Left kidney (tissue), 2 donors: ENCODE data around the gene SFMBT2. TPM values are rescaled to one million over a fixed set of nuclear protein-coding genes. Genes with fewer than 3 reads are reported as not detected.
"Not testable (repeated sequence)": the region's sequence is repeated elsewhere in the genome, so short reads cannot be mapped to it uniquely, and the experiment has no call there.

Experiments used
- DNase-seq: peaks from one replicate; pipeline ENCODE4 v3.0.0-alpha.2; 2013
- polyA plus RNA-seq: library from polyadenylated mRNA; unstranded; fragments of 120-200 nt; gene quantifications from one replicate; pipeline ENCODE4 v1.2.1, GENCODE V29; 2013; ENCODE audit not compliant: insufficient read length

The SFMBT2 gene
- polyA plus RNA-seq, 1 donor, result 9.3 TPM

DNA sequence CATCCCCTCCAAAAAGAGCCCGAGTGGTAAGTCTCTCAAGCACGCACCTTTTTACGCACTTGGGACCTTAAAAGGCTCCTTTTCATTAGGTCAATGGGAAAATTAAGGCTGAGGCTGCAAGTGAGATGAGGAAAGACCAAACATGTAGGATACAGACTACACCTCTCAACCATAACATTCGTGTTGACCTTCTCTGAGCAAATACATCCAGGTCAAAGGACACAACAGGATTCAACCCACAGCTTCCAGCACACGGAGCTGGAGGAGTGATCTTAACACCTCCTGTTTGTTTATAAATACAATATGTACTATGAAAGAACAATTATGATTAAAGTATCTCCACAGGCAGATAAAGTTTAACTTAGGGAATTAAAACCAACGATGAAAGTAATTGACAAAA, 9.7 kb downstream of the SFMBT2 start:
- DNase-seq, result no peak

DNA sequence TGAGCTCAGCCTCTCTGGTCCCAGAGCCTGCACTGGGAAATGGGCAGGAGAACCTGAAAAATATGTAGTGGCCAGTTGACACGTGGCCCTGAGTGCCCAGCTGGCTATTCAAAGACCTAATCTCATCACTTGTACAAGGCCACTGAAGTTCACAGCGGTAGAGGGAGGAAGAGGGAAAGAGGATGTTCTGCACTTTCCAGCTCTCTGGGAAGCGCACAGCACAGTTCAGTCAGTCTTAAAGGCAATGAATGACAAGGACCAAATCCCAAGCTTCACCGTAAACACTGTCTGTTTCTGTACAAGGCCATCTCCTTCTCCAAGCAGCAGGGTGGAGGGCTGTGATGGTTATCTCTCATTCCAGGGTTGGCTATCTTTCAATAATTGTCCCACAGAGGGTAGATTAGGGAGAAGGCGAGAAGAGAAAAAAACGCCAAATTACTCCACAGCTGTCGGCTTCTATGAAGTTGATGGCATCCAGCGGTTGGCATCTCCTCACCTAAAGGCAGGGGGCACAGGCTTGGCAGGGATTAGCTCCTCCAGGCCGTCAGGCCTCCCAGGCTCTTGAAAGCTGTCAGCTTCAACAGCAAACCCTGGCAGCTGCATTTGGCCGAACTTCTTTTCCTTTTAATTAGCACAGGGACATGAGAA, 10.6 kb downstream of the SFMBT2 start:
- no peak for DNase-seq

DNA sequence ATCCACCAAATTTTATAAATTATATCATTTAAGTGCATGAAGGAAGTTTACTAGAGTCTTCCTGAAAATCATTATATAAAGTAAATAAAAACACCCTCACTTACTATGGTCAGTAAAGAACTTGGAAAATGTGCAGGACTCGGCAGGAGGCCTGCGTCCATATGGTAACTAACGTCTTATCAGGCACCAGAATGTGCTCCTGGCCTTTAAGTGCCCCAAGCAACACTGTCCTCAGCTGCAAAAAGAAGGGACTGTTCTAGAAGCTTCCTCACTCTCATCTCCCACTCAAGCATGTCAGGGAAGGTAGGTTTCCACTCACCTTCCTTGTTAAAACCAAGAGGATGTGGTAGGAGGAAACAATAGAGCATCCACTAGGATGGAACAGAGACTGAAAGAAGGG, 11.3 kb downstream of the SFMBT2 start:
- DNase-seq, result no peak

DNA sequence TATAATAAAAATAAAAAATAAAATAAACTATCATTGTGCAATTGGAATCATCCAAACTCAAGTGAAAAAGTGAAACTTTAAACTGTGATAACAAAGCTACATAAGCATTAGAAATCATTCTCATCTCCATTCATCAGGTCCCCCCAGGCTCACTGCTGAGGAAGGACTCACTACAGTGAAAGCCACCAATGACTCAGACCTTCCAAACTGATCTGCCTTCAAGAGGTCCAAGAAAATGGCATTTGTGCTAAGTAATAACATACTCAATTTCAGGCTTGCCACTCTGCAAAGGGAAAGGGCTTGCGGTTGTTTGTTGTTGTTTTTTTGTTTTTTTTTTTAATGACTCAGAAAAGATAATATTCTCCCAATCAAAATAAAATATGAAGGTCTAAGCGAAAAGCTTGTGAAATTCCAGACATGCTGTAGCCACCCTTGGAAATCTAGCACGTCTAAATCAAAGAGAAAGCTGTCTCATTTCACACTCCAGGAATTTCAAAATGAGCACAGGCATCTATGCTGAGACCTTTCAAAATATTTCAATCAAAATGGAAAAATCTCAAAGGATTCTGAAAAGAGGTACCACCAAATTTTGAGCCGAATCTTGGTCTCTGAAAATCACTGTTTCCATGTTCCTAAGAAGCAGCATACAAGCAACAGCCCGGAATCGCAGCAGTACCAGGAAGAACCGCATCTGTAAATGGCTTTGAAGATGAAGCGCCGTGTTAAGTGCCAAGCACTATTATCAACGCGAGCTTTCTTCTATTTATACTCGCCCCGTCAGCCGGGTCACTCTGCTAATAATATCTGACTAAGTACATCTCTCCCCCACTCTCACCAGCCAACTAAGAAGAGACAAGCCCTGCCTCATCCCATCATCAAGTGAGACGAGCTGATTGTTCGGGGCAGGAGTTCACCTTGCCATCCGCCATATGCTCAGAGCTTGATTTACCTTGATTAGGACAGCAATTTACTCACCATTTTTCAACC, 13.5 kb downstream of the SFMBT2 start:
- DNase-seq, result no peak

DNA sequence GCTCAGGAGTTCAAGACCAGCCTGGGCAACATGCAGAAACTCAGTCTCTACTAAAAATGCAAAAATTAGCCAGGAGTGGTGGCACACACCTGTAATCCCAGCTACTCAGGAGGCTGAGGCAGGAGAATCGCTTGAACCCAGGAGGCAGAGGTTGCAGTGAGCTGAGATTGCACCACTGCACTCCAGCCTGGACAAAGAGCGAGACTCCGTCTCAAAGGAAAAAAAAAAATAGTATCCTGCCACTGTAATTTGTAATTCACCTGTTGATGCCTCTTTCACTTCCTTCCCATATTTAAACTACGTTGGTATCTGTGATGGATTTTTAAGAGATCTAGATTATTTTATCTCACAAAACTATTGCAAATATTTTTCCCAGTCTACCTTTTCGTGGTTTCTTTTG, 18.5 kb downstream of the SFMBT2 start:
- DNase-seq, result not testable (repeated sequence)

DNA sequence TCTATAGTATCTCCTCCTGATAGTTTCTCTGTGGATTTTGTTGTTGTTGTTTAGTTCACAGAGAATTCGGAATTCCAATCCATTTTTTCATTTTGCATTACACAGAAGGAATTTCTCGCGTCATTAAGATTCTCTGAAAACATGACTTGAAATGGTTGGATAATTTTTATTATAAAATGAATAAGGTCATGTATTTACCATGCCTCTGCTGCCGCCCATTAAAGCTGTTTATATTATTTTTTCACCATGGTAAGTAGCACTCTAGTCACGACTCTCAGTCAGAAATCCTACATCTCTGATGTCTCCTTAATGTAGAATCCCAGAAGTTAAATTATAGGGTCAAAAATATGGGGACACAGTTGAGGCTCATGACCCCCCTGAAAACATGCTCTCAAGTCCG, 19.1 kb downstream of the SFMBT2 start:
- DNase-seq, result no peak

DNA sequence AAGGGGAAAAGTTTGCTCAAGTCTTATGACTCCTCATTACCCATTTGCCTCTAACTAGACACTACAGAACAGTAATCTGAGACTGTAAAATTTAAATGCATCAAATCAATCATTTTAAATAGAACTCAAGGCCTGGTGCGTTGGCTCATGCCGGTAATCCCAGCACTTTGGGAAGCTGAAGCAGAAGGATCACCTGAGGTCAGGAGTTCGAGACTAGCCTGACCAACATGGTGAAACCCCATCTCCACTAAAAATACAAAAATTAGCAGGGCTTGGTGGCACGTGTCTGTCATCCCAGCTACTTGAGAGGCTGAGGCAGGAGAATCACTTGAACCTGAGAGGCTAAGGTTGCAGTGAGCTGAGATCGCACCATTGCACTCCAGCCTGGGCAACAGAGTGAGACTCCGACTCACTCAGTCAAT, 20.1 kb downstream of the SFMBT2 start:
- DNase-seq, result not testable (repeated sequence)

DNA sequence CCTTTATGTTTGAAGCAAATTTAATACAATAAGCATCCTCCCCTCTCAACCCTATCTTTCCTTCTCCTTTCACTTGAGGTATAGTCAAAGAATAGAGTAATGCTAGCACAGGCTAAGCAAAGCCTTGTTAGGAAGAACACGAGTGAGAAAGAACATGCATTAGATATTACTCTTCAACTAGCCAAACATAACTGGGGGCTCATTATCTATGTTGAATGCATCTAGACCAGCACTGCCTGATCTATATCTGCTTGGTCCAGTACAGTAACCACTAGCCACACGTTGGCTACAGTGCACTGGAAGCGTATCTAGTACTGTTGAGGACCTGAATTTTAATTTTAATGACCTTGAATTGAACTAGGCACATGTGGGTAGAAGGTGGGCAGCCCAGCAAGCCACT, 21.0 kb downstream of the SFMBT2 start:
- no peak for DNase-seq

DNA sequence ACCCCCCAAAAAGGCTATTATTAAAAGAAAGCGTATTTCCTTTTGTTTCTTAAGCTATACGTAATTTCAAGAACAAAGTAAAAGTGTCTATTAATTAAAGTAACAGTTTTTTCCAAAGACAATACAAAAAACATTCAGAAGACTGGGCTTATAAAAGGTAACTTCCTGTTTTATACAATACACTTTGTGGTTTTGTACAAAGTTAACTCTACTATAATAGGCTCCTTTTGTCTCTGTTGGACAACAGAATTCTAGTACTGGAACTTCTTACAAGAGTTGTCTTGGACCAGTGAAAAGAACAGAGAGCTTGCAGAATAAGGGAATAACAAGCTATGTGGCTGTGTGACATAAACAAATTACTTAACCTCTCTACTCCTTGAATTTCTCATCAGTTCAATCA, 21.5 kb downstream of the SFMBT2 start:
- no peak for DNase-seq

DNA sequence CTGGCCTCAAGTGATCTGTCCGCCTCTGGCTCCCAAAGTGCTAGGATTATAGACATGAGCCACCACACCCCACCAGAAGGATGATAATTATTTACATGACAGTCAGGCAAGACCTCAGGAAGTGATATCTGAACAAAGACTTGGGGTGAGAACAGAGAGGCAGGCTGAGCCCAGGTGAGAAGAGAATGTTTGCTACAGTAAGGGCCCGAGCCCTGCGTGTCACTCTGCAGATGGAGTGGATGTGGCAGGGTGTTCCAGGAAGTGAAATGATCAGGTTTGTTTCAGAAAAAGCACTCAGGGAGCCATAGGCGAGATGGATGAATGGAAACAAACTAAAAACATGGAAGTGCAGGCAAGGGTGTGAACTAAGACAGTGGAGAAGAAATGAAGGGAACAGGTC, 22.2 kb downstream of the SFMBT2 start:
- no peak for DNase-seq

DNA sequence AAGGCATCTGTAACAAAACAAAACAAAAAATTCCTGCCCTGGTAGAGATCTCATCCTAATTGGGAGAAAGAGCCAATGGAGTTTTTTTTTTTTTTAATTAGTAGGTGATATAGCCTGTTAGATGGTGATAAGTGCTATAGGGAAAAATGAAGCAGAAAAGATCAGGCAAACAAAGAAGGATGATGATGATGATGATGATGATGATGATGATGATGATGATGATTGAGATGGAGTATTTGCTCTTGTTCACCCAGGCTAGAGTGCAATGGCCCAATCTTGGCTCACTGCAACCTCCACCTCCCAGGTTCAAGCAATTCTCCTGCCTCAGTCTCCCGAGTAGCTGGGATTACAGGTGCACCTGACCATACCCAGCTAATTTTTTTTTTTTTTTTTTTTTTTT, 22.7 kb downstream of the SFMBT2 start:
- DNase-seq, result not testable (repeated sequence)

DNA sequence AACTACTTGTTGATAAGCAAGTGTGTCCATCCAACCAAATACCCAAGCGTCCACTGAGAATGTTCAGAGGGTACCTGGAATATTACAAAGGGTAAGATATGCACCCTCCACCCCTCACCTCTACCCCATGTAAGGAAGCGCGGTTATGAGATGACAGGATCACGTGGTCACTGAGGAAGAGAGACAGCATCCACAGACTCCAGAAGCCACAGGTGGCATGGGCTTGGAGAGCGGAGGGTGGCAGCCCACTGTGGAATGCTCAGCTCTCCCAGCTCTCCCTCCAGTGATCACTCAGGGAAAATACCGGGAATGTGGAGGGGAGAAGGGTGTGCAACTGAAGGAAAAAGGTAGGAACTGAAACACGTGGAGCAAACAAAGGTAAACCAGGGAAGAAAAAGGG, 25.7 kb downstream of the SFMBT2 start:
- no peak for DNase-seq

DNA sequence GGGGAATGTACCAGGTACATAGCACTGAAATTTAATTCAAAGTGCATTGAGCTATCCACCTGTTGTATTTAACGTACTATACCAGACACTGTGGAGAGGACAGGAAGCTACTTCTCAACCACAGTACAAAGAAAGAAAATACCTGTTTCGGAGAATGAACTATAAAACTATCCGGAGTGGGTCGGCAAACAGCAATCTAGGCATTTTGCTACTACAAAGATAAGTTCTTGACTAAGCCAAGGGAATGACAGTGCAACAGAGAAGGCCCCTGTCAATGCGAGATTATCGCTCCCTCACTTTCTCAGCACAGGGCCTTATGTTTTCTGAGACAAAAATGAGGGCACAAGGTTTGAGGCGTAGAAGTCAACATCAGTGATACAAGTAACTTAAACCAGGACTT, 27.4 kb downstream of the SFMBT2 start:
- no peak for DNase-seq

DNA sequence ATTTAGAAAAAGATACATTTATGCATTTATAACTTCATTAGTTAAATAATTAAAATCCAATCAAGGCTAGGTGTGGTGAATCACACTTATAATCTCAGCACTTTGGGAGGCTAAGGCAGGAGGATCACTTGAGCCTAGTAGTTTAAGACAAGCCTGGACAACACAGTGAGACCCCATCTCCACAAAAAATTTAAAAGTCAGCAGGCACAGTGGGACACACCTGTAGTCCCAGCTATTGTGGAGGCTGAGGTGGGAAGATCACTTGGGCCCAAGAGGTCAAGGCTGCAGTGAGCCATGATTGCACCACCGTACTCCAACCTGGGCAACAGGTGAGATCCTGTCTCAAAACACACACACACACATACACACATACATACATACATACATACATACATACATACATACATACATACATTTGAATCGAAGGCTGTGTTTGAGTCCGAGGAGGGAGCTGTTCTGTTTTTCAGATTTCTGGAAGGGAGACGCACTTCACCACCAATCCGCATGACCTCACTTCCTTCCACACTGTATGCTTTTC, 30.1 kb downstream of the SFMBT2 start:
- DNase-seq, result no peak

DNA sequence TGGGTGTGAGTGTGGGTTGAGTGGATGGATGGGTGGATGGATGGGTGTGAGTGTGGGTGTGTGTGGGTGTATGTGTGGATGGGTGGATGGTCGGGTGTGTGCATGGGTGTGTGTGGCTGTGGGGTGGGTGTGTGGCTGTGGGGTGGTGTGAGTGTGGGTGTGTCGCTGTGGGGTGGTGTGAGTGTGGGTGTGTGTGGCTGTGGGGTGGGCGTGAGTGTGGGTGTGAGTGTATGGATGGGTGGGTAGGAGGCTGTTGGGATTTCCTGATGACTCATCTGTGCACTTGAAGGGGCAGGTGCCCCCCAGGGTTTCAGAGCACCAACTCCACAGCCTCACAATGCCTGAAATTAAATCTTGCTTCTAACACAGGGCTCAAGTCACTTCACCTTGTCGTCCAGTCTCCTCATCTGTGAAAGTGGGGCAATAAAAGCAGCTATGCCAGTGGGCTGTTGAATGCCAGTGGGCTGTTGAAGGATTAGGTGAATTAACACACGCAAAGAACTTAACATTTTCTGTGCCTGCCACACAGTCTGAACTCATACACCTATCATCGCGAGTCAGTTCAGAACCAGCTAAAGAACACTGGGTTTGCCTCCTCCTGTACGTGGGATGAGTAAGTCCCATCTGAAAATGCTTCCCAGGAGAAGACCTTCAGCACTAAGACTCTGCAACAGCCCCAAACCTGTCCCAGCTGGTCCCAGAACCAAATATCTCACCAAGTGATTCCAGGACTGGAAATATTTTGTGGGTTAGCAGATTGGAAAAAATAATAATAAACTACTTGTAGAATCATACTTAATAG, 32.0 kb downstream of the SFMBT2 start:
- DNase-seq, result no peak

DNA sequence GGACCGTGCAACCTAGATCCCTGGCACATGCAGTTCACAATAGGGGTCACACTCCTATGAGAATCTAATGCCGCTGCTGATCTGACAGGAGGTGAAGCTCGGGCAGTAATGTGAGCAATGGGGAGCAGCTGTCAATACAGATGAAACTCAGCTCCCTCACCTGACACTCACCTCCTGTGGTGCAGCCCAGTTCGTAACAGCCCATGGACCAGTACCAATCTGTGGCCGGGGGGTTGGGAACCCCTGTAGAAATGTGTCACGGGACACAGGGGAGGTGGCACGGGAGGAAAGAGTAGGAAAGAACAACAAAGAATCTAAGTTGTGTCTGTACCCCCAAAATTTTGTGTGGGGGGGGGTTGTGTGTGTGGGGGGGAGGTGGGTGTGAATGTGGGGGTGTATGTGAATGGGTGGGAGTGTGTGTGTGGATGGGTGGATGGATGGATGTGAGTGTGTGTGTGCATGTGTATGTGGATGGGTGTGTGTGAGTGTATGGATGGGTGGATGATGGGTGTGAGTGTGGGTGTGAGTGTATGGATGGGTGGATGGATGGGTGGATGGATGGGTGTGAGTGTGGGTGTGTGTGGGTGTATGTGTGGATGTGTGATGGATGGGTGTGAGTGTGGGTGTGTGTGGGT, 33.1 kb downstream of the SFMBT2 start:
- no peak for DNase-seq

DNA sequence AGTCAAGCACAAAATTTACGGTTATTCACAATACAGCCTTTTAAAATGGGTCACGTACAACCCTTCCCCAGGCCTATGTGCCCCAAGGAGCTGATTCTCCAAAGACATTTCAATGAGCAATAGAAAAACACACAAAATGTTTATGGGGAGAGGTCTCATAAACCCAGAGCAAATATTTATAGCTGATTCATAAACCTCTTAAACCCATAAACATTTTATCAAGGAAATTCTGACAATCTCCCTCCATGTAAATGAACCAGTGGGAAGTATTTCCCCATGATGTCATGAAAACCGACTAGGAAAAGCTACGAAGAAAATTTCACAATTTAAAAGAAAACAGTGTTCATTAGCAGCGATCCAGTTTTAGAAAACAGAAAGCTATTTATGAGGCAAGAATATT, 36.0 kb downstream of the SFMBT2 start:
- DNase-seq, result no peak

DNA sequence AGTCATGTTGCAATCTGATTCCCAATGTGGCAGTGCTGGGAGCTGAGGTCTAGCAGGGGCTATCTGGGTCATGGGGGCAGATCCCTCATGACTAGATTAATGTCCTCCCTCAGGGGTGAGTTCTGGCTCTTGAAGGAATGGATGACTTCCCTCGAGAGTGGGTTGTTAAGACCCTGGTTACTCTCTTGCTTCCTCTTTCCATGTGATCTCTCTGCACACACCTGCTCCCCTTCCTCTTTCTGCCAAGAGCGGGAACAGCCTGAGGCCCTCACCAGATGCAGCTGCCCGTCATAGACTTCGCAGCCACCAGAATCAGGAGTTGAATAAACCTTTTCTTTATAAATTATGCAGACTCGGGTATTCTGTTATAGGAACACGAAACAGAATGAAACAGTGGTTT, 37.8 kb downstream of the SFMBT2 start:
- DNase-seq, result no peak

DNA sequence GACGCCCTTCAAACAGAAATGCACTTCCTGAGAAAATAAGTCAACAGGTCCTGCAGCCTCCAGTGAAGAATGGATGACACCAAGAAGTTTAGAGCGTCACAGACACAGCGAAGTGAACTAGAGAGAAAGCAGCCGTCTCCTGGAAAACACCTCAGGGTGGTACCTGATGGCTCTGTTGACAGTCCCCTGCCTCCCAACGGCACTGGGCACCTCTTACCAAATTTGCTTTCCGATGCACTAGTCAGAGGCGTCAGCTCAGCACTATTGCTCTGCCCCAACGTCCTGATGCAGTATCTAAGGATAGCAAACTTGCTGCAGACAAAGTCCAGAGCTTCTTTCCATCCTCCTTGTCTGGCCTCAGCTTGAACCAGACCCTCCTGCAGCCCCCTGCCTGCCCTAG, 38.3 kb downstream of the SFMBT2 start:
- no peak for DNase-seq

DNA sequence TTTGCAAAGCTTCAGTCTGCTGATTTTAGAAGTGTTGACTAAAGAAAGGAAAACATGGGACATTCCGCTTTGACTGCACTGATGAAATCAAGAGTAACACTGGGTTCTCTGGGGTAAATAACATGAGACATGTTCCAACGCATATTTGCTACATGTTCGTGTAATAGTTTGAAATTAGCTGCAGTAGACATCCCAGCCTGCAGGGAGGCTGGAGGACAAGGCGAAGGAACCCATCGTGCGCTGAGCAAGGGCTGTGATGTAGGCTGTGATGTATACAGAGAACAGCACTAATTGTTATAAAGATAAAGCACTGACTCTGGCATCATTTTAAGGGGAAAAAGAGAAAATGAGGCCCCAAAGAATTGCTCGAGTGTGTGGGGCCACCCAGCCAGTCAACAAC, 40.3 kb downstream of the SFMBT2 start:
- no peak for DNase-seq

DNA sequence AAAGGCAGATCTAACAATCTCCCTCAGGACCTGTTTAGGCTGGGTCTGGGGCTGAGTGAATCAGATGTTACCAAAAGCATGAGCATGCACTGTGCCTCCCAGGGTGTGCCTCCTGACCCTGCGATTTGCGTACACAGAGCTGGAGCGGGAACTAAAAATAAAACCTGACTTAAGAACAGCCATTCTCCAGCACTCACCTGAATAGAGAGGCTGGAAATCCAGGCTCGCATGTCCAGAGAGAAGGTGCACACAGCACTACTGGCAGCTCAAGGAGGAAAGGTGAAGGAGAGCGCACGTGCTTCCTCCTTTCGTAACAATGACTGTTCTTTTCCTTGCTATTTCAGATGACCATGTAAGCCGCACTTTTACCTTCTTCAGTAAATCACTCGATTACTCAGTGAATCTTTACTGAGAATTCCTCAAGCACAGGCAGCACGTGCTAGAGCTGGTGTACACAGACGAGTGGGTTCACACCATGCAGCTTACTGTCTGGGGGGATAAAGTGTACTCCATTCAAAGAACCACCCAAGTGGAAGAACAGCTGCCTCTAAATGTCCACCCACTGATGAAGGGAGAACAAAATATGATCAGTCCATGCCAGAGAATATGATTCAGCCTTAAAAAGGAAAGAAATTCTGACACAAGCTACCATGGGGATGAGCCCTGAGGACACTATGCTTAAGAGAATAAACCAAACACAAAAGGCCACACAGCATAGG, 45.6 kb downstream of the SFMBT2 start:
- DNase-seq, result no peak
